Epidermal melanocyte (primary cell): ENCODE data around the gene ABHD3.
A peak's percentile ranks its signal among the peaks of the same experiment; 100 is the strongest.
"Not testable (repeated sequence)": the region's sequence is repeated elsewhere in the genome, so short reads cannot be mapped to it uniquely, and the experiment has no call there.

ENCODE experiments used
- DNase-seq: peaks from one replicate; pipeline ENCODE4 v3.0.0; 2011; ENCODE audit warnings: low spot score; ENCODE audit not compliant: insufficient read length

ABHD3 gene, protein sequence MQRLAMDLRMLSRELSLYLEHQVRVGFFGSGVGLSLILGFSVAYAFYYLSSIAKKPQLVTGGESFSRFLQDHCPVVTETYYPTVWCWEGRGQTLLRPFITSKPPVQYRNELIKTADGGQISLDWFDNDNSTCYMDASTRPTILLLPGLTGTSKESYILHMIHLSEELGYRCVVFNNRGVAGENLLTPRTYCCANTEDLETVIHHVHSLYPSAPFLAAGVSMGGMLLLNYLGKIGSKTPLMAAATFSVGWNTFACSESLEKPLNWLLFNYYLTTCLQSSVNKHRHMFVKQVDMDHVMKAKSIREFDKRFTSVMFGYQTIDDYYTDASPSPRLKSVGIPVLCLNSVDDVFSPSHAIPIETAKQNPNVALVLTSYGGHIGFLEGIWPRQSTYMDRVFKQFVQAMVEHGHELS

DNA sequence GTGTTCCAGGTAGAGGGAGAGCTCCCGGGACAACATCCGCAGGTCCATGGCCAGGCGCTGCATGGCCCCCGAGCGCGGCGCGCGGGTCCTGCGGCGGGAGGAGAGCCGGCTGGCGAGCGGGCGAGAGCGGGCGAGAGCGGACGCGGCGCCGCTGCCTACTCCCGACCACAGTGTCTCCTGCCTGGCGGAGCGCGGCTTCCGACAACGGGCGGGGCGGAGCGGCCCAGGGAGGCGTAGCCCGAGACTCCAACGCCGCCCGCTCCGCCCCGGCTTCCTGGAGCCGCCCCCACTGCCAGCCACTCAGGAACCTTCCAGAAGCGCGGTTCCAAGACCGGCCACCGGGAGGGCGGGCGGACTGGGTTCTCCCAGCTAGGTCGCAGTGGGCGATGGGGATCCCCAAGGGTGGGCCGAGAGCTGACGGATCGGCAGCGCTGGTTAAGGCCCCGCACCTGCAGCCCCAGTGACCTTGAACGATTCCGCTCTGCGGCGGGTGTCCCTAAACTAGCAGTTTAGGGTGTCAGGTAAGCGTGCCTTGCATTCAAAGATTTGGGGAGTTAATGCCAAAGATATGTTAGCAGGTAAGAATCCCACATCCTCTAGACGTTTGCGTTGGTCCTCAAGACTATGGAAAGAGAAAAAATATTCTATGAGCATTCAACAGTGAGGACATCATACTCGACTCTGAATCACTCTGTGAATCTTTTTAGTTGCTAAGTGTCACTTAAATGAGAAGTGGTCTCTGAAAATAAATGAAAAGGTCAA lies at the start of gene ABHD3:
TSS of gene ABHD3 (minus strand) at position 172 of the 762 bp plus-strand sequence. CDS start at position 63, 109 bp downstream.
- peak; percentile 73 for DNase-seq

DNA sequence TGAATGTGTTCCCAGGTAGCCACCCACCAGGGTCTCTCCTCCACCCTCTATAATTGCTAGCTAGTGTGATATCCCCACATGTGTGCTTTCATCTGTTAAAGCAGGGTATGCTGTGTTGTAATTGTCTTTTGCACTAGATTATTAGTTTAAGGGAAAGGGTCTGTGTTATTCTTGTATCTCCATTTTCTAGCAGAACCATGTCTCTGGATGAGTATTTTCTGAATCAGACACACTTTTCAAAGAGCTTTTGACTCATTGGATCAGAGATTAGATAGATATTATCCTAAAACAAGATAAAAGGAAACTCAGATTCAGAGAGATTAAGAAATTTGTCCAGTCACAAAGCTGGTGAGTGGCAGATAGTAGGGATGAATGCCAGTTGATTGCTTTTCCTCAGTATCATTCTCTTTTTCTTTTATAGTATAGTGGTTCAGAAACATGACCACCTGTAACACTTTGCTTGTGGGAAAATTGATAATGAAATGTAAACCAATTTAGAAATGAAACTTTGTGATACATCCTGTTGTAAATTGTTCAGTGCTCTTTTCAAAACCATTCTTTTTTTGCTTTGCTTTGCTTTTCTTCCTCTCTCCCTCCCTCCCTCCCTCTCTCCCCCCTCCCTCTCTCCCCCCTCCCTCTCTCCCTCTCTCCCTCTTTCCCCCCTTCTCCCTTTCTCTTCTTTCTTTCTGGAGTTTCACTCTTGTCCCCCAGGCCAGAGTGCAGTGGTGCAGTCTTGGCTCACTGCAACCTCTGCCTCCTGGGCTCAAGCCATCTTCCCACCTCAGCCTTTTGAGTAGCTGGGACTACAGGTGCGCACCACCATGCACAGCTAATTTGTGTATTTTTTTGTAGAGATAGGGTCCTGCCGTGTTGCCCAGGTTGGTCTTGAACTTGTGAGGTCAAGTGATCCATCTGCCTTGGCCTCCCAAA lies 43.5 kb upstream of the ABHD3 start:
- no peak for DNase-seq

DNA sequence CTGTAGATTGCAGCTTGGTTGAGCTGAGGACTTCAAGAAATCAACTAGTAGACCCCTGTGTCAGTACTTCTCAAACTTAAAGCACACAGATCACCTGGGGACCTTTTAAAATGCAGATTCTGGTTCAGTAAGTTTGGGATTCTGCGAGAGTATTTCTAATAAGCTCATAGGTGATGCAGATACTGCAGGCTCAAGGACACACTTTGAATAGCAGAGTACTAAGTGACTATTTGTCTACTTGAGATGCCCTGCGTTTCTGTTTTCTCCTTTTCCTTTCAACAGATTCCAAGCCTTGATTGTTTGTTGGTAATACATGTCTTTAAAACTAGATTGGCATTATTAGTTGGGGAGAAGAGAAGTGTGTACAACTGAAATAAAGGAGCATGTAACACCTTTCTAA lies 42.7 kb upstream of the ABHD3 start:
- DNase-seq = no peak

DNA sequence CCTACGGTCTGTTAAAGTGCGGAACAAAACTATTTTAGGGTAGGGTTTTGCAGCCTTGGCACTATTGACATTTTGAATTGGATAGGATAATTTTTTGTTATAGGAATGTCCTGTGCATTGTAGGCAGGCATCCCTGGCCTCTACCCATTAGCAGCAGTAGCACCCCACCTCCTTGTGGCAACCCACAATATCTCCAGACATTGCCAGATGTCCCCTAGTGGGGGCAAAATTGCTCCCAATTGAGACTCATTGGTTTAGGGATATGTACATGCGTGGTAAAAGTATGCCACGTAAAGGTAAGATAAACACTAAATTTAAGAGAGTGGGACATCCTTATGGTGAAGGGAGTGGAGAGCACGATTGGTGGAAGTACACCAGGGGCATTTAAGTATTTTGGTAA lies 40.7 kb upstream of the ABHD3 start:
- no peak for DNase-seq

DNA sequence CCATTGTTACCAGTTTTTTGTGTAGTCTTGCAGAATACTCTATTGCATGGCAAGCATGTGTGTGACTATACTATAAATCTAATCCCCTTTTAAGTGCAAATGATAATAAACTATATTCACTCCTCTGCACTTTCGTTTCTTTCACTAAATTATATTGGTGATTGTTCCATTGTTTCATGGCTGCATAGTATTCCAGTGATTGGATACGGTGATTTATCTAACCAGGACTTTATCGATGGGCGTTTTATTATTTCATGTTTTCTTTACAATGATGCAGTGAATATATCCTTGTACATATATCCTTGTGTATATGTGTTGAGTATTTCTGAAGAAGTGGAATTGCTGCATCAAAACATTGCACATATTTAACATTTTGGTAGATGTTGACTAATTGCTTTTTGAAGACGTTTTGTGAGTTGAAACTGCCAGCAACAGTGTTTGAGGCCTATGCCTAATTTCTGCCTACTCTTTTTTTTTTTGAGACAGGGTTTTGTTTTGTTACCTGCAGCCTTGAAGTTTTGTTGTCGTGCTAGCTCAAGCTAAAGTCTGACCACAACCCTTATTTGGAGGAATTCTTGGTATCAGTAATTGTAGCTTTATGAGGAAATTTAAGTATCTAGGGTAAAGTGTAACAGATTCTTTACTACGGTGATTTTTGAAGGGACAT lies 38.7 kb upstream of the ABHD3 start:
- DNase-seq = no peak

DNA sequence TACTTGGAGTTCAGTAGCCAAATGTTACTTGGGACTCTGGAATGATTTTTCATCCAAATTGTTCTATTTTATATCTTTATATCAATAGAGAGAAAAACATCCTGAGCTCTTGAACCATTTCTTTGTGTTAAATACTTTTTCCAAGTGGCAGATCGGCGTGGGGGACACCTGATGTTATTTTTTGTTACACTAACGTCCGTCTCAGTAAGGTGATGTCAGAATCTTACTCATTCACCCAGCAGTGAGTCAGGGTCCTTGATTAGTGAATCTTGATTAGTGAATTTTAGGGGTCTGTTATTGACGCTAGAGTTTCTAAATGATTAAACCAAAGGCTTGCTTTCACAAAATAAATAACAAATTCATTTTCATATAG lies 37.7 kb upstream of the ABHD3 start:
- no peak for DNase-seq

DNA sequence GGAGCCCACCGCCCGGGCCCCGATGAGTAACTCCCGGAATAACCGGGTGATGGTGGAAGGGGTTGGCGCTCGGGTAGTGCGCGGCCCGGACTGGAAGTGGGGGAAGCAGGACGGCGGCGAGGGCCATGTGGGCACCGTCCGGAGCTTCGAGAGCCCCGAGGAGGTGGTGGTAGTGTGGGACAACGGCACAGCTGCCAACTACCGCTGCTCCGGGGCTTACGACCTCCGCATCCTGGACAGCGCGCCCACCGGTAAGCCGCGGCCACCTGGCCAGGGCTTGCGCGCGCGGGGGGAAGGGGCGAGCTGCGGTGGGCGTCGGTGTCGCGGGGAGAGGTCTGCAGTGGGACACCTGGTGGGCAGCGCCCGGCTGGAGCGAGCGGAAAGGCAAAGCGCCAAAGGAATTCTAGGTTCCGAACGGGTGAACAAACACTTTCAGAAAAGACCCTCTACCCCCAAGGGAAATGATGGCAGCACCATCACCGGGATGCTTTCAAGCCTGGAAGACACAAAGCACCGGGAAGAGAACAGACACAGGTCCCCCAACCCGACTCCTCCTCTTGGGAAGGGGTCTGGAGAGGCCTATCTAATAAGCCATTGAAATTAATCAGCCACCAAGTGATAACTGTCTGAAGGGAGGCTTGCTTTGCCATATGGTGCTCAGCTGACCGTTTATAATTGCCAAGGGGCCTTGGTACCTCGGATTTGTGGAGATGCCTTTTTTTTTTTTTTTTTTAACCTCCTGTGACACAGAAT lies 37.2 kb upstream of the ABHD3 start:
- no peak for DNase-seq

DNA sequence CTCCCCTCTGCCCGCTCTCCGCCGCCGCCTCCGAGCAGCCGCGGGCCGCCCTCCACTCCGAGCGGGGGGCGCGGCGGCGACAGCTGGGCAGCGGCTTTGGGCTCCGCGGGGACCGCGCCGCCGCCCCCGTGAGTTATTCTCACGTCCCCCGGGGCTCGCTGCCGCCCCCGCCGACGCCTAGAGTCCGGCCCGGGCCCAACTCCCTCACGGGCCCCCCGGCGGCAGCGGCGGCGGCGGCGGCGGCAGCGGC lies 36.7 kb upstream of the ABHD3 start:
- no peak for DNase-seq

DNA sequence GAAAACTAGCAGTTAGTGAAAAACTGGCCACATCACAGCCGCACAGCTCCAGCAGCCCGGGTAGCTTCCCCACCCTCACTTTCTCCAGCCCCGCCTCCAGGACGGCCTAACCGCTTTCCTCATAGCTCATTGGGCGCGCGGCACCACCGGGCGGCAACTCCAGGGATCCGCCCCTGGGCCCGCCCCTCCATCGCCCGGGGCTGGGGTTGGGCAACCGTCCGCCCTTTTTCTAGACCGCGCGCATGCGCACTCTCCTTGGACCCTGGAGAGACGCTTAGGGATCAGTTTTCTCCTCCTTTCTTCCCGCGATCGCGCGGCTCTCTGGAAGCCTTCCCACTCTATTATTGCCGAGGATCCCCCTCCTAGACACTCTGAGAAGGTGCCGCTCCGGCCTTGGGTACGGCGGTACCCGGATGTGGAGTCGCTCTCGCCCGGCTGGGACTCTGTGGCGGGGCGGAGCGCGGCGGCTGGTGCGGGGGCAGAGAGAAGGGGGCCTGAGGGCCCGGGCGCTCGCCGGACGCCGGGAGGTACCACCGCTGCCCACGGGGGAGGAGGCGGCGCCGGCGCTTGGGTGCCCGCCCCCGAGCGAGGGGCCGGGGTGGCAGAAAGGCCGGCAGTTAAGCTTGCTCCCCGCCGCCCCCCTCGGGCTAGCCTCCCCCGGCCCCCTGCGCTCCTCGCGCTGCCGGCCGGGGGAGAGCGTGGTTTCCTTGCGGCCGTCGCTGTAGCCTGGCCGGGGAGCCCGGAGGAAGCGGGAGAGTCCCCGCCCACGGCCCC lies 36.2 kb upstream of the ABHD3 start, which contains the start of gene MIB1:
TSS of gene MIB1 (plus strand) at position 255 of the 774 bp plus-strand sequence. CDS start 792 bp downstream, outside the sequence.
- peak; percentile 77 for DNase-seq

DNA sequence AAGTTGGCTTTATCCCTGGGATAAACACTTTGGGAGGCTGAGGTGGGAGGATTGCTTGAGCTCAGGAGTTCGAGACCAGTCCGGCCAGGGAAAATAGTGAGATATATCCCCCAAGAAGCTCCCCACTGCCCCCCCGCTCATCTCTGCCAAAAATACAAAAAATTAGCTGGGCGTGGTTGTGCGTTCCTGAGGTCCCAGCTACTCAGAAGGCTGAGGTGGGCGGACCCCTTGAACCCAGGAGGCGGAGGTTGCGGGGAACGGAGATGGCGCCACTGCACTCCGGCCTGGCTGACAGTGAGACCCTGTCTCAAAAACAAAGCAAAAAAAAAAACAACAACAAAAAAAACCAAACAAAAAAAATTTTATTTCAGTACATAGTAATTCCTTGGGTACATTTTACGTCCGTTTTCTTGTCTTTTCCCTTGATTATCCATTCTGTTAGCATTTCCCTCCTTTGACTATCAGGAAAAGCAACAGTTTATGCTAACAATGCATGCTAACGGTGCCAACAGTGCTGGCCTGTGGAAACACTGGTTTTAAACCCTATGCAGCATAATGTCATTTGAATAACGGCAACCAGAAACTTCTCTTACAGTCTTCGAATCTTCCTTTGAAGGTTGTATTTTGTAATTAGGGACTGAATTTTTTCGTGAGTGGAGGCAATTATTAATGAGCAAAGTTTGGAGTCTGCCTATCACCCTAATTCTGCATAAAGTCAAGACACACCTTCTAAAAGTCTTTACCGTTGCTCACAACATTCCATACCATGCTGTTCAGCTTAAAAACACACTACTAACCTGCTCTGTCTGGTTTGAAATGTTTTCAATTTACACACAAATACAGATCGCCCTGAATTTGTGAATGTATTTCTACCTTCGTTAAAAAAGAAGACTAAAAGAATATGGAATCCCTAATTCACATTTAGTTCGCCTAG lies 35.3 kb upstream of the ABHD3 start:
- no peak for DNase-seq

DNA sequence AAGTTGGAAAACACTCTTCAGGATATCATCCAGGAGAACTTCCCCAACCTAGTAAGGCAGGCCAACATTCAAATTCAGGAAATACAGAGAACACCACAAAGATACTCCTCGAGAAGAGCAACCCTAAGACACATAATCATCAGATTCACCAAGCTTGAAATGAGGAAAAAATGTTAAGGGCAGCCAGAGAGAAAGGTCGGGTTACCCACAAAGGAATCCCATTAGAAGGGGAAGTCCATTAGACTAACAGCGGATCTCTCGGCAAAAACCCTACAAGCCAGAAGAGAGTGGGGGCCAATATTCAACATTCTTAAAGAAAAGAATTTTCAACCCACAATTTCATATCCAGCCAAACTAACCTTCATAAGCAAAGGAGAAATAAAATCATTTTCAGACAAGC lies 32.4 kb upstream of the ABHD3 start:
- not testable (repeated sequence) for DNase-seq

DNA sequence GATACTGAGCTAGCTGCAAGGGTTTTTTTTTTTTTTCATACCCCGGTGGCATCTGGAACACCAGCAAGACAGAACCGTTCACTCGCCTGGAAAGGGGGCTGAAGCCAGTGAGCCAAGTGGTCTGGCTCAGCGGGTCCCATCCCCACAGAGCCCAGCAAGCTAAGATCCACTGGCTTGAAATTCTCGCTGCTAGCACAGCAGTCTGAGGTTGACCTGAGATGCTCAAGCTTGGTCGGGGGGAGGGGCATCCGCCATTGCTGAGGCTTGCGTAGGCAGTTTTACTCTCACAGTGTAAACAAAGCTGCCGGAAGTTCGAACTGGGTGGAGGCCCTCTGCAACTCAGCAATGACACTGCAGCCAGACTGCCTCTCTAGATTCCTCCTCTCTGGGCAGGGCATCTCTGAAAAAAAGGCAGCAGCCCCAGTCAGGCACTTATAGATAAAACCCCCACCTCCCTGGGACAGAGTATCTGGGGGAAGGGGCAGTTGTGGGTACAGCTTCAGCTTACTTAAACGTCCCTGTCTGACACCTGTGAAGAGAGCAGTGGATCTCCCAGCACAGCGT lies 31.0 kb upstream of the ABHD3 start:
- DNase-seq = no peak

DNA sequence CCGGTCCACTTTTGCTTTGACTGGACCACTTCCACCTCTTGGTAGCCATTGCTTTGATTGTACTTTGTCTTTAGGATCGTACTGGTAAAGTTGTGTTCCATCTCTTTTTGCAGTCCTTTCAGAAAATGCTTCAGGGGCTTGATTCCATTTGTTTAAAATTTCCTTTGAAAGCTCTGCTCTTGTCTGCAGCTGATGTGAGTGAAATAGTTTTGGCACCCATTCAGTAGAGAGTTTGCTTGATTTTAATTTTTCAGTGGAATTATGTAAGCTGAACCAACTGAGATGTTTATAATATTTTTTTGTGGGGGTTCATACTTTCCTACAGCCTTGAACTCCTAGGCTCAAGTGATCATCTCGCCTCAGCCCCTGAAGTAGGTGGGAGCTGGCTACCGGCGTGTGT lies 28.4 kb upstream of the ABHD3 start:
- no peak for DNase-seq

DNA sequence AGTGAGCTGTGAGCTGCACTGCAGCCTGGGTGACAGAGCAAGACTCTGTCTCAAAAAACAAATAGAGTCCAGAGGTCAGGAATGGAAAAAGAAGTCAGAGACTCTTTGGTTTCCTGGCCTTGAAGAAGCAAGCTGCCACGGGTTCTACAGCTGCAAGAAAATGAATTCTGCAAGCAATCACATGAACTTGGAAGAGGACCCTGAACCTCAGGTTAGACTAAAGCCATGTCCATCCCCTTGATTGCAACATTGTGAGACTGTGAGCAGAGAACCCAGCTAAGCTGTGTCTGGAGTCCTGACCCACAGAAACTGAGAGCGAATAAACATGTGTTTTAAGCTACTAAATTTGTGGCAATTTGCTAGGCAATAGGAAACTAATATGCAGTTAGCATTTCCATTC lies 23.1 kb upstream of the ABHD3 start:
- DNase-seq = no peak

DNA sequence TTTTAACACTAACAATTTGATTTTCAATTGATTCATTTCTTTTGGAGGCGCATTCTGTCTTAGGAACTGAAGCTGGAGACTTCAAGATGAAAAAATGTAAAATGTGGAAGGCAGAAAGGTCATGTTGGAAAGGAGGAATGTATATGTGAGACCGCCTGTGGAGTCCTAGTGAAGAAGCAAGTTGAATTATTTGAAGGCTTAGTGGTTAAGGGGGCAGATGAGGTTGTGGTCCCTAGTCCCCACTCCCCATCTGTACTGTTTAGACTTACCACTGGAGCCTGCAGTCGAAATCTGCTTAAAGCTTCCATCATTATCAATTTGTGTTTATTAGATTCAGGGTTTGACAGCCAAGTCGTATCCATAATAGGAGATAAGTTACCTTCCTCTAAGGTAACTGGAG lies 20.6 kb upstream of the ABHD3 start:
- no peak for DNase-seq

DNA sequence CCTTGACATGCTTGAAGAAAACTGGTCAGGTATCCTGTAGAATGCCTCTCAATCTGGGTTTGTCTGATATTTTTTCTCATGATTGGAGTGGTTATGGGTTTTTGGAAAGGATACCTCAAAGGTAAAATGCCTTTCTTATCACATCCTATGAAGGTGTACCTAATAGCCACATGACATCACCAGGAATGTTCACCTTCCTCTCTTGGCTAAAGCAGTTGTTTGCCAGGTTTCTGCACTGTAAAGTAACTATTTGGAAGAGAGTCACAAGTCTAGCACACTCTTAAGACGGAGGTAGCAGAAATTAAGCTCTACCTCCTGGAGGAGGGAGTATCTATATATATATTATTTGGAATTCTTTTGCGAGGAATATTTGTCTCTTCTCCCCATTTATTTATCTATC lies 18.1 kb upstream of the ABHD3 start:
- DNase-seq = no peak

DNA sequence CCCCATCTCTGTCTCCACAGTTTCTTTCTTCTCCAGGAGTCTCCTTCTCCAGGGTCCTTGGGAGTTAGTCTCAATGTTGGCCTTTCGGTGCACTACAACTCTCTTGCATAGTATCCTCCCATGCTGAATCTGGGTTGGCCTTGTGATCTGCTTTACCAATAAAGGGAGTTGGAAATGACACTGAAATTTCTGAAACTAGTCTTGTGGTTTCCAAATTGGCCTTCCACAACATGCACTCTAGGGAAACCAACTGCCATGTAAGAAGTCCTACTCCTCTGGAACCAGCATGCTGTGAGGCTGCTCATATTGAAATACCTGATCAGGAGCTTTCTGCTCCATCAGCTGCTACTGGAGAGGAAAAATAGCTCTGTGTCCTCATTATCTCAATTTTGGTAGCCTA lies 9.9 kb upstream of the ABHD3 start:
- no peak for DNase-seq

DNA sequence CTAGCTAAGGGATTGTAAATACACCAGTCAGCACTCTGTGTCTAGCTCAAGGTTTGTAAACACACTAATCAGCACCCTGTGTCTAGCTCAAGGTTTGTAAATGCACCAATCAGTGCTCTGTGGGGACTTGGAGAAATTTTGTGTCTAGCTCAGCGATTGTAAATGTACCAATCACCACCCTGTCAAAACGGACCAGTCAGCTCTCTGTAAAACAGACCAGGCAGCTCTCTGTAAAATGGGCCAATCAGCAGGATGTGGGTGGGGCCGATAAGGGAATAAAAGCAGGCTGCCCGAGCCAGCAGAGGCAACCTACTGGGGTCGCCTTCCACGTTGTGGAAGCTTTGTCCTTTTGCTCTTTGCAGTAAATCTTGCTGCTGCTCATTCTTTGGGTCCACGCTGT lies 2.6 kb upstream of the ABHD3 start:
- not testable (repeated sequence) for DNase-seq
